Stimulated activated CD8-positive, alpha-beta memory T cell treated with anti-CD3 and anti-CD28 coated beads, Interleukin-15, amount 100 ng/mL, for 4 hours (primary cell): ENCODE measurements around the gene CLEC16A.

Experiments used
- DNase-seq, 2 donors: peaks; one replicate each; pipeline ENCODE4 v3.0.0-alpha.2; 2020; ENCODE audit warnings: low read depth in 2 of 2

The CLEC16A gene

DNA sequence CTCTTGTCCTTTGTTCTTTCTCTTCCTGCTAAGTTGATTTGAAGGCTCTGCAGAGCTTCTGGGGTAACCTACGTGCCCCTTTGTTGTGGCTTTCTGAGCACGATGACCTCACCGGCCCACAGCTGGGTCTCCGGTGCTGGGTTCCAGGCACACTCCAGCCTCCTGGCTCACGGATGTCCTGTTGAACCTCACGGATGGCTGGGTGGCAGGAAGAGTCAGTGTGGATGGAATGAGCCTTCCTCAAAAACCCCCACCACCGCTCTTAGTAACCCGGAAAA, 195.7 kb downstream of the CLEC16A start:
- no peak for DNase-seq

DNA sequence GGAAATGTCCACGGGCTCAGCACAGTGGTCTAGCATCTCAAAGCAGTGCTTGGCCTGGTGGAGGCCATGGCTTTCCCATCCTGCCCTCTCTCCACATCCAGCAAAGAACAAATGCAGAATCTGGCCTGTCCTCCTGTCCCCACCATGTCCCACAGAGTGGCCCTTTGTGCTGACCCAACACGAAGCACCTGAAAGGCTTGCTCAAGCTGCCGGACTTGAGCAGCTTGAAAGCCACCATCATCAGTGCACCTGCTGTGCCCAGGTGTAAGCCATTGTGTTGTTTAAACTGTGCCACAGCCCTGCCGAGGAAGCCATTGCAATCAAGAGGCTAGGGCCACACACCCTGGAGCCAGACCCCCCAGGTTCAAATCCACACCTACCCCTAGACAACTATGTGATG, 196.1 kb downstream of the CLEC16A start:
- DNase-seq, result no peak

DNA sequence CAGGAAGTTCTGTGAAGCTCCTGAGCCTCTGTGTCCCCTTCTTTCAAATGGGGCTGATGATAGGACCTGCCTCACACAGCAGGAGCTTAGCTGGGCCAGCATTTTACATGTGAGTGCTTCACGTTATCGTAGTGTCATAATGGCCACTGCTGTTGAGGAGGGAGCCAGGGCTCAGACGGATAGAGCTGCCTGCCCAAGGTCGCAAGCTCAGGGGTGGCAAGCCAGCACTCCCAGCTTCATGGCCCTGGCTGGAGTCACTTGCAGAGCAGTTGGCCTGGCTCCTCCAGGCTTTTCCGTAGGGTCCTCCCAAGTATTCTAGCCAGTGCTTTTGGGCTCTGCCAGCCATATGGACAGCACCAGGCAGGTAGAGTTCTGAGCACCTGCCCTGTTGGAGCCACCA, 196.5 kb downstream of the CLEC16A start:
- DNase-seq, result no peak

DNA sequence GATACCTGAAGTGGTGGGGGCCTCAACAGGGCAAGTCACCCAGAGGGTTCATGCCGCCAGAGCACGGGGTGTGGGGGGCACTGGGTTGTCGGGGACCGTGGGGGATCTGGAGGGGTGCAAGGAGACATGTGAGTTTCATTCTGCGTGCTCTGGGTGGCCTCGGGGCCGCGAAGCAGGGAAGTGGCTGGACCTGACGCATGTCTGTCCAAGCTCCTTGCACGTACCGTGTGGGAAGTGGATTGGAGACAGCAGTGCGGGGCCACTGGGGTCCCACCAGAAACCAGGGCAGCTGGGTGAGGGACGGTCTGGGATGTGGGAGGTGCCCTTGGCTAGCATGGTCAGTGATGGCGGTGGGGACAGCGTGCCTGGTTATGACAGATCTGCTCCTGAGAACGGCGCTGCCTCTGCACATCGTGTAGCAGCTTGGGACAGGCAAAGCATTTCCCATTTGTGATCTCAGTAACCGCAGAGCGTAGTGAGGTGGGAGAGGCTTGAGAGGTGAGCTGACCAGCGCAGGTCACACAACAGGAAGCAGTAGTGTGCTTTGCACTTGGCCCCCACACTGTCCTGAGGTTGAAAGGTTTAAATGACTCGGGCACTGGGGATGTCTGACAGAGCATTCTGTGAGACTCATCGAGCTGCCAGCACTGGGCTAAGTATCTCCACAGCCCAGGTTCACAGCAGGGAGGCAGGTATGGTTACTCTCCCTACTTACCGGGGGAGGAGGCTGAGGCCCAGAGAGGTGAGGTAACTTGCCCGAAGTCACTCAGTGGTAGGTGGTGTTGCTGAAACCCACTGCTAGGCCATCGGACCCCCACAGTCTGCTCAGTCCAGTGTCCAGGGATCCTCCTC, 197.3 kb downstream of the CLEC16A start:
- DNase-seq, result no peak

DNA sequence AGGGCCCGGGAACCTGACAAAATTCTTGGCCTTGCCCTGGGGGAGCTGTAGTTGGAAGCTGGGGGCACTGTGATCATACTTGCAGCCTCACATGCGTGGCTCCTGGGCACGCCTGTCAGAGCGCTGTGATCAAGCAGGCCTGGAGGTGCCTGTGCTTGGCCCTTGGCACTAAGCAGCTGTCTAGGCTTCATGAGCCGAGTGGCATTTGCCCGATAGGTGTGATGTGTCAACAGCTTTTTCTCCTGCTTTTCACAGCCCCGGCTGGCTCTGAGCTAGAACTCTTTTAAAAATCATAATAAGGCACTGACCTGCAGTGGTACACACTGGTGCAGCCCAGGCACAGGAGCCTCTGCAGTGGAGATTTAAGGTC, 197.9 kb downstream of the CLEC16A start:
- DNase-seq, result no peak

DNA sequence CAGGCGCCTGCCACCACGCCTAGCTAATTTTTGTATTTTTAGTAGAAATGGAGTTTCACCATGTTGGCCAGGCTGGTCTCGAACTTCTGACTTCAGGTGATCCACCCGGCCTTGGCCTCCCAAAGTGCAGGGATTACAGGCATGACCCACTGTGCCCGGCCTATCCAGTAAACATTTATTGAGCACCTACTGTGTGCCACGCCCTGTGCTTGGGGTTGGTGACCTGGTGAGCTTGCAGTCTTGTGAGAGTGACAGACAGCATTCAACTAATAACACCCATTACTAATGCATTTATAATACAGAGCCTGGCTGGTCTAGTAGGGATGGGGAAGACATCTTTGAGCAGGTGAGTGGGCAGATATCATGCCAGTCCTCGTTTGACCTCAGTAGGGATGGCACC, 198.6 kb downstream of the CLEC16A start:
- DNase-seq, result no peak

- no peak for DNase-seq
Observed at GRCh38 chr16:11143372-11144035, 199.1 kb downstream of the CLEC16A start.

DNA sequence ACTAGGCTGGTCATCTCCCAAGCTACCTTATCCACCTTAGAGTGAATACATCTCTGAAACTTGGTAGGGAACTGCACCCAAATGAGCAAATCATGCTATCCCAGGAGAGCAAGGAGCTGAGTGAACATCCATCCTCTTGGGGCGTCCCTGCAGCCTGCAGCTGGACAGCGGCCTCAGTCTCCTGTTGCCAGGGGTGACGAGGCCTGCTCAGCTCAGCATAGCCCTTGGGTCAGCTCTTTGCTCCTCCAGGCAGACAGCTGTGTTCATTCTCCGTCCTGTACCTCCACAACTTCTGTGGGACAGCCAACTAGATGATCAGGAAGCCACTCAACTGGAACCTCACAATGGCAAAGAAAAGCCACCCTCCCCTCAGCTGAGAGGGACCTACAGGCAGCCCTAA, 199.8 kb downstream of the CLEC16A start:
- DNase-seq, result no peak

DNA sequence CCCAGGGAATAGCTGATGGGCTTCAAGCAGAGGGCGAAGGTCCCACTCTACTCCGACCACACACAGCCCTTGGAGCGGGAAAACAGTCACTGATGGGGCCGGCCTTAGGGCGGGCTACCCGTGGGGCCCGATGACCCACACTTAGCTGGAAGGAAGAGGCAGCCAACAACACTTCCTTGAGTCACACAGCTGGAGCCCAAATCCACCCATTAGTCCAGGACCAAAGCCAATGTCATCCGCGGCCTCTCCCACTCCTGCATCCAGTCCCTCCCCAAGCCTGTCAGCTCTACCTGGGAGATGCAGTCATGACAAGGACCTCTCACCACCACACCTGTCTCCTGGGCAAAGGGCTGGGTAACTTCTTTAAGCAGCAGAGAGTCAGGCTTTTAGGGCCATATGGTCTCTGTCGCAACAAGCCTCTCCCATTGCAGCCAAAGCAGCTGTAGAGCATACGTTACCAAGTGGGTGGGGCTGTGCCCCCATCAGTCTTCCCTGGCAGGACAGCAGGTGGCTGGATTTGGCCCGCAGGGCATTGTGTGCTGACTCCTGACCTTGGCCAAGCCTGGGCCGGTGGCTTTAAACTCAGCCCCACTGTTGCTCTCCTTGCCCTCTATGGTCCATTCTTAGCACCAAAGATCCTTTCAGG, 200.9 kb downstream of the CLEC16A start:
- no peak for DNase-seq

GRCh38 chr16:11145819-11146211, 201.5 kb downstream of the CLEC16A start:
- no peak for DNase-seq

DNA sequence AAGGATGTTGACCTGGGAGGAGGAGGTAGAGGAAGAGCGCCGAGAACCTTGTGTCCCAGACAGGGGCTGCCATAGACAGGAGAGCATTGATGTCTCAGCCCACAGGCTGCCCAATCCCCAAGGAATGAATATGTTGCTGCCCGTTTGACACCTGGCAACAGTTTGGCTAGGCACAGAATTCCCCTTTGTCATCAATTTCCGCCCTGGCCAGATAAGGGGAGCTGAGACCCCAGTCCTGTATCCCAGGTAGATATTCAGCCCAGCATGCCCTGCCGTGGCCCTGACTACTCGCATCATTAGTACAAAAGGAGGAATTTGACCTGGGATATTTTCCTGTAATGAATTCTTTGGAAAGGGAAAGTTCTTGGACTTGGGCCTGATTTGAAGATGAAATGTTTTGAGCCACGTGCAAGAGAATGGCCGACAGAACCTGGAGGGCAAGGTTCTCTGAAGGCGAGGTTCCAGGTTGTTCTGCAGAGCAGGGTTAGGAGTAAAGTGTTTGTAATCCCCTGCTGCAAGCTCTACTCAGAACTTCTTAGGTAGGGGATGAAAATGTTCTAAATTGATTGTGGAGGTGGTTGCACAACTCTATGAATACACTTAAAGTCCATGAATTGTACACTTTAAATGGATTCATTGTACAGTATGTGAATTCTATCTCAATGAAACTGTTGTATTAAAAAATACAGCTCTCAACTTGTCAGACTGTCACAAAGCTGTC, 202.8 kb downstream of the CLEC16A start:
- DNase-seq, result no peak

DNA sequence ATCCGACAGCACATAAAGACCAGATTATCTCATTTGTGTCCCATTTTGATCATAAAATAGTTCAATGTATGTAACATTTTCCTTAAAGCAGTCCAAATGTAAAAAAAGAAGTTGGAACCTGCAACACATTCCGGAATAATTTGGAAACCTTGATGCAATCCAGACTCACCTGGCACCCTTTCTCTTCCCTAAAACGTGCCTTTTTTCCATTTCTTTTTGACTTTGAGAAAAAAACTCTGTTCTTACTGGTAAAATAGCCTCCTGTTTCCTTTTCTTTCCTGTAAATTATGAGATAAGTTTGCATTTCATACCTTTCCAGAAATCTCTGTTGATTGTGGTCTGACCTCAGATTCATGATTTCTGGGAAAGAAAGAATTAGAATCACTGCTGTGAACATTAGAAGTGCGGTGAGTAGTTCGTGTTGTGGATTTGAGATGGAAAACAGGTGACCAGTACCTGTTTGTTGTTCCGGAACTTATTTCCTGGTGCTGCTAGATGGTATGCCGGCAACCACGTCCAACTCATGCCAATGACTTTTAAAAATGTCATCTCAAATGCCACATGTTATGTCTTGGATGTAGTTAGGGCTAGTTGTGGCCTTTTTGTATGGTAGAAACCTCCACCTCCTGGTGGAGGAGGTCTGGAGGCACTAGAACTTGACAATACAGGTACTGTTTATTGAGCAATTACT, 203.5 kb downstream of the CLEC16A start:
- no peak for DNase-seq

GRCh38 chr16:11149011-11149616, 204.8 kb downstream of the CLEC16A start:
- no peak for DNase-seq

- DNase-seq, result no peak
Observed at GRCh38 chr16:11150190-11150589, 205.8 kb downstream of the CLEC16A start.

DNA sequence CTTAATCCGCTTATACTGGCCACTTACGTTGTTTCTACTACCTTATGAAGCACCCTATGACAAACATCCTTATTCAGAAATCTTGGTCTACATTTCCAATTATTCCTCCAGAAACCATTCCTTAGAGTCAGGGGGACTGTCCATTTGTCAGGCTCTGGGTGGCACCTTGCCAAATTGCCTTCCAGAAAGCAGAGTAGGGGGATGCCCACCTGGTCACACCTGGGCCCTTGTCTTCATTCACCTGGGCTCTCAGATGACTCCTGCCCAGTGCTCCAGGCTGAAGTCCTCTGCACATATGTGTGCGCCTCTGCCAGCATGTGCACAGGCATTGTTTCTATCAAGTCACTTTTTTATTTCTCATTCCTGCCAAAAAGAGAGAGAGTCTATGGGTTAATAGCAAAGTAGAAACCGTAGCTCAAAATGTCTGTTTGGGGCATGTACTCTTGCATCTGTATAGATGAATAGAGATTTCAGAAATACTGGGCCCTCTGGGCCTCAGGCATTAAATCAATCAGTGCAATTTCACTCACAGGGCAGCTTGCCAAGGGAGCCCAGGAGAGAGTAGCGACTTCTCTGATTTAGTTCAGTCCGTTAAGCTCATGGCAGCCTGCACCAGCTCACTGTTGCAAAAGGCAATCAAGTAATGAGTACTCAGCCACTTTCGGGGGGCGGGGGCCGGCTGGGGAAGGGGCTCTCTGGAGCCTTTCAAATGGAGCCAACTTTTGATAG, 207.0 kb downstream of the CLEC16A start:
- no peak for DNase-seq

DNA sequence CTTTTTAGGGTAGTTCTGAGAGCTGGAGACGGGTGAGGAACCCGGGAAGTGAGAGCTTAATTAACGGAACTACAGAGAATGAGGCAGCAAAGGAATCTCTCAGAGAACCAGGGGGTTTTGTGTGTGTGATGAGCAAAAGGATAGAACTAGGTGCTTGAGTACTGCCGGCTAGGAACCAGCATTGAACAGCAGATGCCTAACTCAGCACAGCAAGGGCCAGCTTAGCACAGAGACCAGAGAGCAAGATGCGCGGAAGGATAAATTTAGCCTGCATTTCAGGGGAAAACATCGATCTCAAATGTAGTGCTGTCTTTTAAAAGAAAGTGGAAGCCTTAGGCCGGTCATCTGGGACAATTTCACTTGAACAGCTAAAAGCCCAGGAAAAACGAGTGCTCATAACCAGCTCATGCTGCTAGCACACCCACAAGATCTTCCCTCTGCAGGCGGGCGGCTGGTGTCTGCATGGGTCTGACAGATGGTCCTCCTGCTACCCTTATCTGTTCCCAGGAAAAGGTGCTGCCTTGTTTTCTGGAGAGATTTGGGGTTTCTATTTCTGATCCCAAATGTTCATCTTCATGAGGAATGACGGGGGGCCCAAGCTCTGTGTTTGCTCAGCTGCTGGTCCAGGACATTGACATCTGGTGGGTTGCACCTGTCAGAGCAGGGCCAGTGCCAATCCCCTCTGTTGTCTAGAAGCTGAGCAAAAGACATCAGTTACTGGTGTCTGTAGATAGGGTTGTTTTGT, 207.7 kb downstream of the CLEC16A start:
- no peak for DNase-seq

GRCh38 chr16:11152677-11153331, 208.4 kb downstream of the CLEC16A start:
- no peak for DNase-seq

GRCh38 chr16:11155284-11155806, 211.0 kb downstream of the CLEC16A start:
- no peak for DNase-seq

- no peak for DNase-seq
Observed at GRCh38 chr16:11156401-11156800, 212.0 kb downstream of the CLEC16A start.
